ENCODE results near the gene ADAMTS20.

DNA sequence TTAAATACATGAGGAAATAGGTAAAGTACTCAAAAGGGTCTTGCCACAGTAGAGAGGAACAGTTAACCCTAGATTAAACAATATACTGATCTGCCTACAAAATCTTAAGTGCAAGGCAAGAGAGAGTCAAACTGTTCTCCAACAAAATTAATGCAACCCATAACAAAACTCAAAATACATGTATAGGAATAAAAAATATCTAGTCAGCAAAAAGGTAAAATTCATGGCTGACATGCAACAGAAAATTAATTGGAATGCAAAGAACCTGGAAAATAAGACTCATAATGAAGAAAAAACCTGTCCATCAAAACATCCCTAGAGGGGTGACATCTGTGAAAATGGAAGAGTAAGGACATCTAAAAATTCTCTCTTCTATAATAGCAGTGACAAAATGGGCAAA is 173.6 kb downstream of the ADAMTS20 start:
- TF ChIP-seq, protein P1, sequence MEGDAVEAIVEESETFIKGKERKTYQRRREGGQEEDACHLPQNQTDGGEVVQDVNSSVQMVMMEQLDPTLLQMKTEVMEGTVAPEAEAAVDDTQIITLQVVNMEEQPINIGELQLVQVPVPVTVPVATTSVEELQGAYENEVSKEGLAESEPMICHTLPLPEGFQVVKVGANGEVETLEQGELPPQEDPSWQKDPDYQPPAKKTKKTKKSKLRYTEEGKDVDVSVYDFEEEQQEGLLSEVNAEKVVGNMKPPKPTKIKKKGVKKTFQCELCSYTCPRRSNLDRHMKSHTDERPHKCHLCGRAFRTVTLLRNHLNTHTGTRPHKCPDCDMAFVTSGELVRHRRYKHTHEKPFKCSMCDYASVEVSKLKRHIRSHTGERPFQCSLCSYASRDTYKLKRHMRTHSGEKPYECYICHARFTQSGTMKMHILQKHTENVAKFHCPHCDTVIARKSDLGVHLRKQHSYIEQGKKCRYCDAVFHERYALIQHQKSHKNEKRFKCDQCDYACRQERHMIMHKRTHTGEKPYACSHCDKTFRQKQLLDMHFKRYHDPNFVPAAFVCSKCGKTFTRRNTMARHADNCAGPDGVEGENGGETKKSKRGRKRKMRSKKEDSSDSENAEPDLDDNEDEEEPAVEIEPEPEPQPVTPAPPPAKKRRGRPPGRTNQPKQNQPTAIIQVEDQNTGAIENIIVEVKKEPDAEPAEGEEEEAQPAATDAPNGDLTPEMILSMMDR (IDR thresholded peaks at IDR 0.05; ENCODE audit: low read depth, low read length): no peak
- TF ChIP-seq MAX (IDR thresholded peaks at IDR 0.05; ENCODE audit: low read depth, low read length) (no peak), POLR2A (IDR thresholded peaks at IDR 0.05; ENCODE audit: extremely low read depth, insufficient read length) (no peak)
